Thyroid gland (tissue), 4 donors: Measurements from ENCODE around the gene RANBP9.

Experiments used
- CTCF ChIP-seq, 6 experiments: fragments of 200-600 bp in 3 of 6; fragments of 450-650 bp in 3 of 6; sonication (generic) in 3 of 6; IDR thresholded peaks; one replicate each; pipeline ENCODE4 v1.5.1; 2016 to 2019; ENCODE audit warnings: antibody characterized with exemption in 6 of 6, mild to moderate bottlenecking in 2 of 6, inconsistent platforms in 1 of 6, moderate library complexity in 1 of 6
- POLR2A ChIP-seq, 2 donors: fragments of 450-650 bp; IDR thresholded peaks; one replicate each; pipeline ENCODE4 v1.6.1; 2017; ENCODE audit warnings: antibody characterized with exemption in 2 of 2, mild to moderate bottlenecking in 2 of 2, moderate library complexity in 1 of 2

GRCh38 chr6:13683038-13683437 is 28.6 kb downstream of the RANBP9 start:
- TF ChIP-seq CTCF (IDR thresholded peaks at IDR 0.05): no peak
- TF ChIP-seq POLR2A (IDR thresholded peaks at IDR 0.05): no peak
